GM12872 (cell line): ENCODE data around the gene AOAH.

ENCODE experiments used
- TF ChIP-seq, protein P1 (sequence below): IDR thresholded peaks from 3 replicates; pipeline ENCODE4 v1.5.1; 2011; ENCODE audit warnings: low read depth, mild to moderate bottlenecking, low read length, moderate library complexity; ENCODE audit not compliant: insufficient read depth

The AOAH gene

DNA sequence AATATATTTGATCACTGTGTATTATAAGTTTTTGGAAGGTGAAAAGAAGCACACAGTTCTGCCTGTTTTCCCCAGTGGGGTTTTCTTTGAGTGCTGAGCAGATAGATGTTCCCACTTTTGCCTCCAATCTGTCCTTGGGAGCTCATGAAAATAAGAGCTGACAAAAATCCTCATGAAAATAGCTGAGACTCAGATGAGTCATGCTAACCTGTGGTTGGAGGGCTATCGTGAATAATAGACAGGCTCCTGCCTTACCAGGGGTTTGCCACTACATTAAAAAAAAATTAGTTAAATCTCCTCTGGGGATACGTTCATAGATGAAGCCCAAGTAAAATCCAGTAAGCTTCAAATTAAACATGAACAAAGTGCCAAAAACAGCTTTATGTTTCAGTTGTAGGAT is 10.9 kb upstream of the AOAH start:
- TF ChIP-seq, protein P1, sequence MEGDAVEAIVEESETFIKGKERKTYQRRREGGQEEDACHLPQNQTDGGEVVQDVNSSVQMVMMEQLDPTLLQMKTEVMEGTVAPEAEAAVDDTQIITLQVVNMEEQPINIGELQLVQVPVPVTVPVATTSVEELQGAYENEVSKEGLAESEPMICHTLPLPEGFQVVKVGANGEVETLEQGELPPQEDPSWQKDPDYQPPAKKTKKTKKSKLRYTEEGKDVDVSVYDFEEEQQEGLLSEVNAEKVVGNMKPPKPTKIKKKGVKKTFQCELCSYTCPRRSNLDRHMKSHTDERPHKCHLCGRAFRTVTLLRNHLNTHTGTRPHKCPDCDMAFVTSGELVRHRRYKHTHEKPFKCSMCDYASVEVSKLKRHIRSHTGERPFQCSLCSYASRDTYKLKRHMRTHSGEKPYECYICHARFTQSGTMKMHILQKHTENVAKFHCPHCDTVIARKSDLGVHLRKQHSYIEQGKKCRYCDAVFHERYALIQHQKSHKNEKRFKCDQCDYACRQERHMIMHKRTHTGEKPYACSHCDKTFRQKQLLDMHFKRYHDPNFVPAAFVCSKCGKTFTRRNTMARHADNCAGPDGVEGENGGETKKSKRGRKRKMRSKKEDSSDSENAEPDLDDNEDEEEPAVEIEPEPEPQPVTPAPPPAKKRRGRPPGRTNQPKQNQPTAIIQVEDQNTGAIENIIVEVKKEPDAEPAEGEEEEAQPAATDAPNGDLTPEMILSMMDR: no peak

DNA sequence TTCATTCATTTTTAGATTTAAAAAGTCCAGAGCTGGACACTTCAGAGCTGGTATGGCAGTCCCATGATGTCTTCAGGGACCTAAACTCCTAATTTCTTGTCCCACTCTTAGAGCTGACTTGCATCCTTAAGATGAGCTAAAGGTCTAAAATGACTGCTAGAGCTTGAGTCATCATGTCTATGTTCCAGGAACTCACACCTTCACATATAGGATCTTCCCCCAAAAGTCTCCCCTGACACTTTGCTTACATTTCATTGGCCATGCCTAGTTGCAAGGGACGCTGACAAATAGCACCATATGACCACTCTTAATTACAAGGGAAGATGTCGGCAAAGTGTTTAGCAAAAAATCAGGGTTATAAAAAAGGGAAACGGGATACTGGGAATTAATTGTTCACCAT is 10.4 kb upstream of the AOAH start:
- TF ChIP-seq, protein P1: no peak

DNA sequence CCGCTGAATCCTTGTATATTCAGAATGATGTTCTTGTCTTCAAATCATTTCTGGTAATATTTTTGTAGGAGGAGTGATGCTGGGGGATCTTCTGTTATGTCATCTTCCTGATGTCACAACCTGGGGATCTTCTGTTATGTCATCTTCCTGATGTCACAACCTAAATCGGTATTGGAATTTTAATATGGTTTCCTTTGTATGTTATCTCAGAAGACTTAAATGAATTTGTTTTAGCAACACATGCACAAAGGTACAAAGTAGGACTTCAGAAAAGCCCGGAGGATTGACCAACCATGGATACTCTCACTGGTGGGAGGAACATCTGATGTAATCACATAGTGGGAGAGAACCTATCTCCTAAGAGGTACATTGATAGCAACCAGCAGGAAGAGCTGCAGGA is 9.1 kb upstream of the AOAH start:
- TF ChIP-seq, protein P1: no peak

DNA sequence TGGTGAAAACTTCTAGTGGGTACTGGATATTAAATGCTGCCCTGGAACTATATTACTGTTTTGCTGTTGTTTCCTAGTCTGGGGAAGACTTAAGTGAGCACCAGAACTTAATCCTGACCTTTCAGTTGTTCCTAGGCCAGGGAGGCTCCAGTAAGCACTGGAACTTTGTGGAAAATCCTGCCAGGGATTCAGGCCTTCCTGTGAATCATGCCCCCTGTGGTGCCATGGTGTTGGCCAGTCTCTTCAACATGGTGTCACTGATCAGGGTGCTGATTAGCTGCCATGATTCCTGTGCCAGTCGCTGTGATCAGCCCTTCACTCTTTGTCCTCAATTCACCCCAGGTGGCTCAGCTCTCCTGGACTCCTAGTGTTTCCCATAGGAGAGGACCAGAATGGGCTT is 8.5 kb upstream of the AOAH start:
- TF ChIP-seq, protein P1: no peak

DNA sequence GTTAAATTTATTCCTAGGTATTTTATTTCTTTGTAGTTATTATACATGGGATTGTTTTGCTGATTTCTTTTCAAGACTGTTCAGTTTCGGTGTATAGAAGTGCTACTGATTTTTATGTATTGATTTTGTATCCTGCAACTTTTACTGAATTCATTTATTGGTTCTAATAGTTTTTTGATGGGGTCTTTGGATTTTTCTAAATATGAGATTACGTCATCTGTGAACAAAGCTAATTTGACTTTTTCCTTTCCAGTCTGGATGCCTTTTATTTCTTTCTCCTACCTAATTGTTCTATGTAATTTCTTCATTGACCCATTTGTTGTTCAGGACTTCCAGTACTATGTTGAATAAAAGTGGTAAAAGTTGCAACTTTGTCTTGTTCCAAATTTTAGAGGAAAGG is 5.8 kb upstream of the AOAH start:
- TF ChIP-seq, protein P1: no peak

DNA sequence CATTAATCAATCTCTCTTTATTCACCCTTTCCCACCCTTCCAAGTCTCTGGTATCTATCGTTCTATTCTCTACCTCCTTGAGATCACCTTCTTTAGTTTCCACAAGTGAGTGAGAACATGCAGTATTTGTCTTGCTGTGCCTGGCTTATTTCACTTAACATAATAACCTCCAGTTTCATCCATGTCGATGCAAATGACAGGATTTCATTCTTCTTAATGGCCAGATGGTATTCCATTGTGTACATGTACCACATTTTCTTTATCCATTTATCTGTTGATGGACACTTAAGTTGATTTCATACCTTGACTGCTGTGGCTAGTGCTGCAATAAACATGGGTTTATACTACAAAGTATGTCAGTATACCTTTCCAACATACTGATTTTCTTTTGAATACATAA is 3.8 kb upstream of the AOAH start:
- TF ChIP-seq, protein P1: no peak

DNA sequence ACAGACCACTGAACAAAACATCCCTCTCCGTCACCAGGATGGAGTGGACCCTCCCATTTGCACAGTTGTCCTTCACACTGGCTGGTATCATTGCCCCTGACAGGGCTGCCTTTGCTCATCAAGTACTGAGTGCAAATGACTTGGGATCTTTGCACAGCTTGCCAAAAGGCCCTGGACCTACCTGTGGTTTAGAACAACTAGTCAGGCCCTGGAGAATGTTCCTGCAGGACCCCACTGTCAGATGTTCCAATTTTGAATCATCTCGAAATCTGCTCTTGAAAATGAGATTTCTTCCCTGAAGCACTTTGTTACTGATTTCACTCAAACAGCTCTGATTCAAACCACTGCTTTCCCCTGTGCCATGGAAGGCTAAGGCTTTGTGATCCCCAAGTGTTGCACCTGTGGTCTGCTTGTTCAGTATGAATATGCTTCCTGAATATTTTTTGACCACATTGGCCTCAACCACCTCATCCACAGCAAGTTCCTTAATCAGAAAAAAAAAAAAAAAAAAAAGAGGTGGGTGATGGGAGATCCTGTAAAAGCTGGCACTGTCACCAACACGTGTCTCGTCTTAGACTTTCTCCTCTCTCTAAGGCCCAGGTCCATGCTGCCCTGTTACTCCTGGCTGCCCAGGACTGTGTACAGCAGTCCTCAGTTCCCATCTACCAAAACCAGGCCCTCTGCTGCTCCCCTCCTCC is 2.7 kb upstream of the AOAH start:
- TF ChIP-seq, protein P1: no peak
